Kidney (tissue), 22 donors: ENCODE measurements around the gene TERC. TPM values are rescaled to one million over a fixed set of nuclear protein-coding genes. Genes with fewer than 3 reads are reported as not detected.

Experiments used
- DNase-seq, 5 donors: peaks; one replicate each; pipeline ENCODE4 v3.0.0-alpha.2; 2013 to 2020
- FAIRE-seq: peaks from 2 replicates; lab custom pipeline; 2012; peaks lifted over from hg19 to GRCh38; lab: Jason Lieb, UNC
- H3K27ac ChIP-seq, 2 donors: one replicate each; pipeline ENCODE4 v1.7.0; 2013; ENCODE audit warnings: low read depth in 2 of 2, low read length in 2 of 2, inconsistent platforms in 1 of 2
- H3K27me3 ChIP-seq: one replicate; pipeline ENCODE4 v1.7.1; 2013; ENCODE audit warnings: low read length, inconsistent platforms; ENCODE audit not compliant: control insufficient read depth, insufficient read depth
- H3K36me3 ChIP-seq, 3 donors: one replicate each; pipeline versions ENCODE4 v1.7.0 to v1.7.1; 2013; ENCODE audit warnings: low read length in 3 of 3, control low read depth in 1 of 3, inconsistent platforms in 1 of 3; ENCODE audit not compliant: insufficient read depth in 3 of 3, control insufficient read depth in 2 of 3
- H3K4me1 ChIP-seq, 3 donors: one replicate each; pipeline versions ENCODE4 v1.7.0 to v1.7.1; 2013; ENCODE audit warnings: low read length in 3 of 3, inconsistent platforms in 1 of 3, low read depth in 1 of 3; ENCODE audit not compliant: control insufficient read depth in 2 of 3, insufficient read depth in 2 of 3
- H3K4me3 ChIP-seq, 3 donors: one replicate each; pipeline versions ENCODE4 v1.7.0 to v1.8.1; 2013; ENCODE audit warnings: low read length in 3 of 3, control low read depth in 1 of 3, inconsistent platforms in 1 of 3
- H3K9ac ChIP-seq, 3 donors: one replicate each; pipeline versions ENCODE4 v1.7.0 to v1.7.1; 2013; ENCODE audit warnings: low read length in 3 of 3, control low read depth in 1 of 3, inconsistent platforms in 1 of 3
- H3K9me3 ChIP-seq, 3 donors: one replicate each; pipeline versions ENCODE4 v1.7.0 to v1.7.1; 2013; ENCODE audit warnings: low read length in 3 of 3, control low read depth in 1 of 3, inconsistent platforms in 1 of 3; ENCODE audit not compliant: control insufficient read depth in 2 of 3, insufficient read depth in 1 of 3
- CTCF ChIP-seq: IDR thresholded peaks from 3 replicates; pipeline ENCODE4 v1.5.1; 2012; ENCODE audit warnings: mild to moderate bottlenecking, moderate library complexity, borderline replicate concordance; ENCODE audit not compliant: insufficient read depth; ENCODE audit errors: extremely low read depth
- intact Hi-C: fragments of 100-400 bp; cut with DNase I; formaldehyde crosslinking; loops from one replicate; pipeline ENCODE4 v1.11.1; 2022
- long read RNA-seq, 10 donors: library from polyadenylated mRNA in 1 of 10; unstranded in 1 of 10; transcript quantifications; one replicate each; pipeline ENCODE4 v2.0.0 and lab custom pipeline, GENCODE V29; 2021 to 2026
- polyA plus RNA-seq: library from polyadenylated mRNA; stranded (reverse); fragments of 350-450 nt; fragmentation: Illumina TruSeq; extraction: RNeasy Lipid Tissue Mini Kit (QIAGEN cat#74804); gene quantifications from one replicate; pipeline ENCODE4 v1.2.3, GENCODE V29; 2014; ENCODE audit warnings: low read depth, low replicate concordance; ENCODE audit not compliant: insufficient read depth
- total RNA-seq: library from RNA; stranded (reverse); fragmentation: NEBNext Ultra II Directional; extraction: Animal tissue kit (Norgen Biotek cat#: 25700); gene quantifications from one replicate; pipeline ENCODE4 v1.2.1, GENCODE V29; 2021
- donor health status: control.
- donor health status: control.
- donor health status: control.
- donor health status: control.
- donor health status: control.
- donor health status: DM: yes; HTN: yes; CAD: no.
- donor health status: Normal renal cell carcinoma (clear cell type).

The TERC gene
- total RNA-seq: 2.1 TPM
- not detected for polyA plus RNA-seq
- long read RNA-seq, donor 1: 0 reads
- long read RNA-seq, donor 2: 0 reads
- long read RNA-seq, donor 3: 0 reads
- long read RNA-seq, donor 4: 0 reads
- long read RNA-seq, donor 5: 0 reads
- long read RNA-seq, donor 6: 0 reads
- long read RNA-seq, donor 7: 0 reads
- long read RNA-seq, donor 8: 0 reads
- long read RNA-seq, donor 9: 0 reads
- long read RNA-seq, donor 10: 0 reads

GRCh38 chr3:169764882-169765612, at the start of gene TERC:
TSS of gene TERC (minus strand) at chr3:169765060.
- TF ChIP-seq CTCF: no peak
- no peaks in the 10 kb centered on the region for H3K4me1 ChIP-seq
- peak within 1 kb of the TSS; percentile 81 to 95 (median 91) for H3K9ac ChIP-seq
- FAIRE-seq (peak; percentile 38), DNase-seq (peak; percentile 94 to 98 (median 96))
- intact Hi-C loops: no loop called here
- no peaks in the 10 kb centered on the region for H3K9me3 ChIP-seq
- no peaks in the 10 kb centered on the region for H3K27me3 ChIP-seq
- H3K4me3 ChIP-seq: peak within 1 kb of the TSS; percentile 86 to 87 (median 87)
- peak within 1 kb of the TSS; percentile 94 to 97 for H3K27ac ChIP-seq
- no peaks in the 10 kb centered on the region for H3K36me3 ChIP-seq

- H3K9me3 ChIP-seq: peaks cover 0 to 7% (median 0%) of the 10 kb centered on the region in 3 donors
- TF ChIP-seq CTCF: peak; percentile 13
- H3K36me3 ChIP-seq: no peaks in the 10 kb centered on the region
- intact Hi-C loops: no loop called here
- DNase-seq (peak in 3 of 5 donors; percentile 22 to 41 (median 31)), FAIRE-seq (no peak)
- H3K4me3 ChIP-seq: peak overlapping the region in 2 of 3 donors; percentile 76 to 77
- no peaks in the 10 kb centered on the region for H3K27me3 ChIP-seq
- peaks cover 0 to 12% (median 5%) of the 10 kb centered on the region in 3 donors for H3K4me1 ChIP-seq
- no peak overlapping the region for H3K27ac ChIP-seq
- H3K9ac ChIP-seq: peak overlapping the region in 1 of 3 donors; percentile 75
Measured at GRCh38 chr3:169813757-169814517, 49.1 kb upstream of the TERC start.

GRCh38 chr3:169813278-169813677, 48.4 kb upstream of the TERC start:
- no peaks in the 10 kb centered on the region for H3K36me3 ChIP-seq
- DNase-seq (no peak), FAIRE-seq (no peak)
- H3K27me3 ChIP-seq: no peaks in the 10 kb centered on the region
- H3K27ac ChIP-seq: no peak overlapping the region
- H3K9me3 ChIP-seq: peaks cover 0 to 7% (median 0%) of the 10 kb centered on the region in 3 donors
- no peak for TF ChIP-seq CTCF
- peak overlapping the region in 2 of 3 donors; percentile 22 to 75 for H3K9ac ChIP-seq
- H3K4me3 ChIP-seq: peak overlapping the region; percentile 62 to 77 (median 76)
- peaks cover 0 to 12% (median 5%) of the 10 kb centered on the region in 3 donors for H3K4me1 ChIP-seq
- intact Hi-C loops: no loop called here
